Effector CD4-positive, alpha-beta T cell (primary cell): ENCODE data around the gene KRT16. TPM values are rescaled to one million over a fixed set of nuclear protein-coding genes. Genes with fewer than 3 reads are reported as not detected.
"Not testable (repeated sequence)": the region's sequence is repeated elsewhere in the genome, so short reads cannot be mapped to it uniquely, and the experiment has no call there.

Source experiments
- DNase-seq: peaks from one replicate; pipeline ENCODE4 v3.0.0-alpha.2; 2020
- total RNA-seq: gene quantifications from one replicate; lab custom pipeline; 2026; lab: John Stamatoyannopoulos, UW

The KRT16 gene
- total RNA-seq, result not detected

GRCh38 chr17:41612376-41613160 is at the start of gene KRT16:
KRT16 (minus strand) TSS chr17:41612767; CDS start chr17:41612688, 79 bp downstream.
- DNase-seq, result not testable (repeated sequence)

GRCh38 chr17:41660221-41660711 is 47.7 kb upstream of the KRT16 start:
- DNase-seq, result no peak

- DNase-seq, result no peak
Measured at GRCh38 chr17:41659427-41660212, 47.1 kb upstream of the KRT16 start.

GRCh38 chr17:41658846-41659245 is 46.3 kb upstream of the KRT16 start:
- no peak for DNase-seq

GRCh38 chr17:41657936-41658335 is 45.4 kb upstream of the KRT16 start:
- no peak for DNase-seq

- no peak for DNase-seq
Measured at GRCh38 chr17:41657176-41657754, 44.7 kb upstream of the KRT16 start.

DNA sequence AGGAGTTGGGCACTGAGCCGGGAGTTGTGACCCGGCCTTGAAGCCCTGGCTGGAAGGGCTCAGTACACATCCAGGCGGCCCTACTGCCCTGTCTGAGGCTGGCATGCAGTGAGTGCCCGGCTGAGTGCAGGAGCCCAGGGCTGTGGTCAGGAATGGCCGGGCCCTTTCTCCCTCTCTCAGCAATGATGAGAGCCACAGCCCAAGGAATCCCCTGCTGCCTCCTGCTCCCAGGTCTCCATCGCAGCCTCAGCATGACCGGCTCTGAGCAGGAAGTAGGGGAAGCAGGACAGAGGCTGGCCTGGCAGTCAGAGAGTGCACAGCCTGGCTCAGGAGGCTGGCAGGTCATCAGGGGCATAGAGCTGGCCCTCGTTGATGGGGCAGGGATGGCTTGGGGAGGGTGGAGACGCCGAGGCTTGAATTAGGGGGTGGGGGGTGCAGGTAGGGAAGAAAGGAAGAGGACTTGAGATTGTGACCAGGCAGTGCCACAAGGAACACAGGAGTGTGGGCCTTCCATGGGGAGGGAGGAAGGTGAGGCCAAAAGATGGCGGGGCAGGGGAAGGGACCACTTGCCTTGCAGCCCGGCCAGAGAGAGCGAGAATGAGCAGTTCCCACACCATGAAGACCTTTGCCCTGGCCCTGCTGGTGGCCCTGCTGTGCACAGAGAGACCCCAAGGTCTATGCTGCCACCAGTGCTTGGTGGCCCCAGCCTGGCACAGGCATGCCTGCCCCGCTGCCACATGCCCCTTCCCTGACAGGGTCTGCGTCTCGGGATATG is 43.9 kb upstream of the KRT16 start:
- no peak for DNase-seq

DNA sequence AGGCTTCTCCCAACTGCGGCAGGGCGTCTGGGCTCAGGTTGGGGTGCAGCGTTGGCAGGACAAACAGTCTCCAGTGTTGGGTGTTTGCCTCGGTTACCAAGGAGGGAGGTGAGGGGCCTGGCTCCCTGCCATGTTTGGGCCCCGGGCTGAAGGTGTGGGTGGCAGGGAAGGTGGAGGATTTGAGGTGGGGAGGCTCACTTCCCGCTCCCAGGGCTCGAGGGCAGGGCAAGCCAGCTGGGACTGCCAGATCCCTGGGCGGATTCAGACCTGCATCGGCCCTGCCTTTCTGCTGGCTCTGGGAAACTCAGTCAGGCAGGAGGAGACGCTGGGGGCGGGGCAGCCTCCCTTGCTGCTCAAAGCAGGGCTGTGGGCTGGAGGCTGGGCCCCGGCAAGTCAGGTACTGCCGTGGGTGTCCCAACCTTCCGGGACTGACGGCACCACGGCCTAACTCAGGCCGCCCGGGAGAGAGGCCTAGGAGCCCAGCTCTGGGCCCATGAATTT is 43.1 kb upstream of the KRT16 start:
- DNase-seq, result no peak

- no peak for DNase-seq
Measured at GRCh38 chr17:41654678-41655607, 42.4 kb upstream of the KRT16 start.

DNA sequence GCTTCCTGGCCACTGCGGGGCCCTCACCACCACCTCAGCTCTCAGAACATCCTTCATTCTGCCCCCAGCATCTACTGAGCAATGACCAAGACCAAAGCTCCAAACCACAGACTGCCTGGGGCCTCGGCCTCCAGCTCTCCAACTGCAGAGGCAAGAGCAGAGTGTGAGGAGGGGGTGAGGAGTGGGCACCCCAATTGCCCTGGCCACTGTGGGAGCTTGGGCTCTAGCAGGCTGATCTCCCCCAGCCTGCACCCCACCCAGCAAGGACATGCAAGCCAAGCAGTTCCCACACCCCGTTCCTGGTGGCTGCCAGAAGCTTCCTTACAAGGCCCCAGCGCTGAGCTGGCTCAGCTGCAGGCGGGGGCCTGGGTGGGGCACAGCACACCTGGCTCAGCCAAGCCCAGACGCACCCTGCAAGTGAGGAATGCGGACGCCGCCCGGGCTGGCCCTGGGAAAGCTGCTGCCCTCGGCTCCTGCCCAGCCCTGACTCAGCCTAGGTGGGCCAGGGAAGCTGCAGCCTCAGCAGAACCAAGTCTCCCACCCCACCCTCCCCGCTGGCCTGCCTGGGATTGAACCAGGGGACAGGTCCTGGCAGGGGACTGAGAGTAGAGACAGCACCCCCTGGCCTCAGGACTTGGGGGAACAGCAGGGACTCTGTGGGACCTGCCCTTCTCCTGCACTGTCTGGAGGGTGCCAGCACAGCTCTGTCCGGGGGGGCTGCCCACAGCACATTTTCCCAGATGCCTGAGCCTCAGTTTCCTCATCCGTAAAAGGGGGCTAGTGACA is 41.5 kb upstream of the KRT16 start:
- no peak for DNase-seq

- DNase-seq, result no peak
Measured at GRCh38 chr17:41653421-41653820, 40.9 kb upstream of the KRT16 start.

GRCh38 chr17:41652461-41652970 is 39.9 kb upstream of the KRT16 start:
- DNase-seq, result no peak

- no peak for DNase-seq
Measured at GRCh38 chr17:41651625-41652460, 39.3 kb upstream of the KRT16 start.

DNA sequence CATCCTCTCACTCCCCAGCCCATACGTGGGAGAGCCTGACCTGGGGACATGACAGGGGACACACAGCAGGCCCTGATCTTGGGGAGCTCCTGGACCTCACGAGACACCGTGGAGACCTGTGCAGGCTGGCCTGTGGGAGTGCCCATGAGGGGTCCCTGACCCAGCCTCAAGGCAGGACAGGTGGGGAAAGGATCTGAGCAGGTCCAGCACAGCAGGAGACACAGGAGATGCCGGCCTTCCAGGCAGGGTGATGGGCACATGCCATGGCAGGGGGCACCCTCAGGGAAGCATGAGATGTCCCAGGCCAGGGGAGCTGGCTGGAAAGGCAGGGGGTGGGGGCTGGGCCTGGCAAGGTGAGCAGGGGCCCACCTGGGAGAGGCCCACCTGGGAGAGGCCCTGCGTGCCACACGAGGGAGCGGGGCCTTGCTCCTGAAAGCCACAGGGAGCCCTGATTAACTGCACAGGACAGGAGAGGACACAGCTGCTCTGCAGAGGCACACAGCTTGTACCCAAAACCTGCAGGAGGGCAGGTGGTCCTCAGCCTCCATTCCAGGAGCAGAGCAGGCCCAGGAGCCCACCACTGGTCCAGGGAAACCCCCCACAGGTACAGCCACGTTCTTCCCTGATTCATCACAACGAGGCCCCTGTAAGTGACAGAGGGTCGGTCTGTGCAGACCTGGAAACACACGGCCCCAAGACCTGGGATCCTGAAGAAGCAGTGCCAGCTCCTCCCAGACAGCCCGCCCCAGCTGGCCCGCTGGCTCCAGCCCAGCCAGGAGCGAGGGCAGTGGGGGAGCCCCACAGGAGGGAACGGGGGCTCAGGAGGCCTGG is 38.4 kb upstream of the KRT16 start:
- DNase-seq, result no peak

GRCh38 chr17:41649923-41650519 is 37.5 kb upstream of the KRT16 start:
- DNase-seq, result no peak

- peak; percentile 85 for DNase-seq
Measured at GRCh38 chr17:41648411-41649195, 36.0 kb upstream of the KRT16 start.

- peak; percentile 86 for DNase-seq
Measured at GRCh38 chr17:41647940-41648410, 35.4 kb upstream of the KRT16 start.
